ENCODE data around the gene TUBB4B.

The TUBB4B gene

DNA sequence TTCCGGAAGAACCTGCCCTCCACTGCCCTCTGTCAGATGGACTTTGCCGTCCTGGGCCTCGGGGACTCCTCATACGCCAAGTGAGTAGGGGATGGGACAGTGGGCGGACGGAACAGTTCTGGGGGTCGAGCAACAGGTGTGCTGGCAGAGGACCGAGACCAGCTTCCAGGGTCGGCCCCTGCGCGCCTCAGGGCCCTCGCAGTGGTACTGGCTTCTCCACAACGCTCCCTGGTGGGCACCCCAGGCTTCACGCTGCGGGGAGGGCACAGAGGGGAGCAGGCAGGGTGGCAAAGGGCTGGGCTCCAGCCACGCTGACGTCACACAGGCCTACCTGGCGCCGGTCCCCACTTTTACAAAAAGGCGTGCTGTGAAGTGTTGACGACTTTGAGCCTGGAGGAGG, 28.6 kb upstream of the TUBB4B start:
- no peak for DNase-seq (ENCODE audit: low read depth)

DNA sequence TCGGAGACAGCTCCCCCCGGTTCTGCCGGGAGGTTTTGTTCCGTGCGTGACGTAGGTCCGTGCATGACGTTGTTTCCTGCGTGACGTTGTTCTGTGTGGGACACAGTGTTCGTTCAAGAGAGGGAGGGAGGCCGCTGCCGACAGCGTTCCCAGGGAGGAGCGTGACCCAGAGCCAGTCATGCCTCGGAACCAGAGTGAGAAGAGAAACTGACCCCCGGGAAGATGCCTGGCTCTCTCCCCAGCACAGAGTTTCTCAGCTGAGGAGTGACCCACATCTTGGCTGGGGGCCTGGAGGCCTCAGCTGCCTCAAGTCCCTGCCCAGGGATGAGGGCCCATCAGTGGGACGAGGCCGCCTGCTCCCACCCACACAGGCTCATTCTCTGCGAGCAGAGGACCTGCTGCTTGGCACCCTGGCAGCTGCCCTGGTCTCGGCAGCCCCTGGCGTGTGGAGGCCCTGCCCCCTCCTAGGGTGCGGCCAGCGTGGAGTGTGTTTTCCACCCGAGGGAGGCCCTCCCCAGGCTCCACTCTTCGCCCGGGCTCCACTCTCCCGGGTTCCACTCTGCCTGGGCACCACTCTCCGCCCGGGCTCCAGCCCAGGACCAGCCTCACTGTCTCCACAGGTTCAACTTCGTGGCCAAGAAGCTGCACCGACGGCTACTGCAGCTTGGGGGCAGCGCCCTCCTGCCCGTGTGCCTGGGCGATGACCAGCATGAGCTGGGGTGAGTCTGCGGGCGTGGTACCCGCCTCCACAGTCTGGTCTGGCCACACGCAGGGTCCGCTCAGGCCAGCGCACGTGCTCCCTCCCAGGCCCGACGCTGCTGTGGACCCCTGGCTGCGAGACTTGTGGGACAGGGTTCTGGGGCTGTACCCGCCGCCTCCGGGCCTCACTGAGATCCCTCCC, 27.7 kb upstream of the TUBB4B start:
- no peak for DNase-seq (ENCODE audit: low read depth)

DNA sequence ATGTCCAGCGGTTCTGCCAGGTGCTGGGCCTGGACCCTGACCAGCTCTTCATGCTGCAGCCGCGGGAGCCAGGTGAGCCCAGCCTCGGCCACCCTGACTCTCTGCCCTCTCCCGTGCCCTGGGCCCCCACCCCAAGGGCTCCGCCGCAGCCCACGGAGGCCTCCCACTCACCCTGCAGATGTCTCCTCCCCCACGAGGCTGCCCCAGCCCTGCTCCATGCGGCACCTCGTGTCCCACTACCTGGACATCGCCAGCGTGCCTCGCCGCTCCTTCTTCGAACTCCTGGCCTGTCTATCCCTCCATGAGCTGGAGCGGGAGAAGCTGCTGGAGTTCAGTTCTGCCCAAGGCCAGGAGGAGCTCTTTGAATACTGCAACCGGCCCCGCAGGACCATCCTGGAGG, 26.5 kb upstream of the TUBB4B start:
- DNase-seq (ENCODE audit: low read depth) = no peak

GRCh38 chr9:137215196-137215986, 25.7 kb upstream of the TUBB4B start:
- no peak for DNase-seq (ENCODE audit: low read depth)

DNA sequence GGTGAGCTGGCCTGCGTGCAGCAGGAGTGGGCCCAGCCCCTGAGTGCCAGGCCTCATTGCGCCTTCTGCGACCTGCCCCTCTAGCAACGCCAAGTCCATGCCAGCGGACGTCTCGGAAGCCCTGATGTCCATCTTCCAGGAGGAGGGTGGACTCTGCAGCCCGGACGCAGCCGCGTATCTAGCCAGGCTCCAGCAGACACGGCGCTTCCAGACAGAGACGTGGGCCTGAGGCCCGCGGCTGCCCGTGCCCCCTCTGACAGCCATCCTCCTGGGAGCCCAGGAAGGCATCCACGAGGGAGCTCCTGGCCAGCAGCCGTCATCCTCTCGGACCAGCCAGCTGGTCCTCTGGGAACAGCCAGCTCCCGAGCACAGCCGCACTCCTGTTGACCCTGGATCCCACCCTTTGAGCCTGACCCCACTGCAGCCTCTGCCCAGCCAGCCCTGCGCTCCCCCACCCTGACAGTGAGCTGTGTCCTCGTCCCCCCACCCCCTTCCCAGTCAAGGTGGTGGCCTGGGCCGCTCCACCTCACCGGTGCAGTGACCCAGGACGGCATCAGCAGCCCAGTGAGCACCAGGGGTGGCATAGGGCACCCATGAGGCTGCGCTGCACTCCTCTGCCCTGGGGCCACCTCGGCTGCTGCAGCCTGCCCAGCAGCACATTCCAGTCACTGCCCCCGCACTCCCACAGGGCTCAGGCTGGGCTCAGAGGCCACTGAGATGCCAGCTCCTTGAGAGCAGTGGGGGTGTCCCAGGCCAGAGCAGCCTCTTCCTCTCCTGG, 24.7 kb upstream of the TUBB4B start:
- no peak for DNase-seq (ENCODE audit: low read depth)

DNA sequence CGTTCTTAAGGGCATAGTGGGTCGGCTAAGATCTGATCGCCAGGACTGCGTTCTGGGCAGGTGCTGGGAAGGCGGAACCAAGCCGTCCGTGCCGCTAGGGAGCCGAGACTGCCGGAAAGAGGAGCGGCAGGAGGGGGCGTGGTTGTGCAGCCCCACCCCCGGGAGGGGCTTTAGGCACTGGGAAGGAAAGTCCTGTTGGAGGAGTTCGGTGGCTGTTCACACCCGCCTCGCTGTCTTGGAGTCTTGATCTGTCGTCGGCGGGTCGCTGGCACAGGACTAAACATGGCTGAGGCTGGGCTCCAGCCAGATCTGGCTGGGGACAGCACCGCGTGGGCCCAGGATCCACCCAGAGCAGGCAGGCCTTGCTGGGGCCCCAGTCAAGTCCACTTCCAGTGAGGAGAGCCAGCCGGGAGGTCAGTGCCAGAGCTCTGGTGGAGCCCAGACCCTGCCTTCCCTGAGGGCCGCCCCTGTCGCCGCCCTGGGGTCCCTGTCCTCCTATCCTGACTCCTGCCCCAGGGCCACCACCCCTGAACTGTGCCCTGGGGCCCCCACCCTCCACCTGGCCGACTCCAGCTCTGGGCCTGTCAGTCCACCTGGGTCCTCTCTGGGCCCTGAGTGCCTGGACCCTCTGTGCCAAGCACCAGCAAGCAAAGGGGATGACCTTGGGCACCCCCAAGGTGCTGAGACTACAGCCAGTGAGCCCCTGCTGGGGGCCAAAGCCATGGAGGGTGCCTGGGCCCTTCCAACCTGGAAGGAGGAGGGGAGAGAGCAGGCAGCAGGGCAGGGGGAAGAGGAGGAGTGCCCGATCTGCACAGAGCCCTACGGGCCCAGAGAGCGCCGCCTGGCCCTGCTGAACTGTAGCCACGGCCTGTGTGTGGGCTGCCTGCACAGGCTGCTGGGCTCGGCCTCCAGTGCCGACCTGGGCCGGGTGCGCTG, 23.5 kb upstream of the TUBB4B start:
- DNase-seq (ENCODE audit: low read depth) = no peak

GRCh38 chr9:137218212-137218753, 22.8 kb upstream of the TUBB4B start:
- no peak for DNase-seq (ENCODE audit: low read depth)

GRCh38 chr9:137218754-137219271, 22.3 kb upstream of the TUBB4B start:
- DNase-seq (ENCODE audit: low read depth) = no peak

DNA sequence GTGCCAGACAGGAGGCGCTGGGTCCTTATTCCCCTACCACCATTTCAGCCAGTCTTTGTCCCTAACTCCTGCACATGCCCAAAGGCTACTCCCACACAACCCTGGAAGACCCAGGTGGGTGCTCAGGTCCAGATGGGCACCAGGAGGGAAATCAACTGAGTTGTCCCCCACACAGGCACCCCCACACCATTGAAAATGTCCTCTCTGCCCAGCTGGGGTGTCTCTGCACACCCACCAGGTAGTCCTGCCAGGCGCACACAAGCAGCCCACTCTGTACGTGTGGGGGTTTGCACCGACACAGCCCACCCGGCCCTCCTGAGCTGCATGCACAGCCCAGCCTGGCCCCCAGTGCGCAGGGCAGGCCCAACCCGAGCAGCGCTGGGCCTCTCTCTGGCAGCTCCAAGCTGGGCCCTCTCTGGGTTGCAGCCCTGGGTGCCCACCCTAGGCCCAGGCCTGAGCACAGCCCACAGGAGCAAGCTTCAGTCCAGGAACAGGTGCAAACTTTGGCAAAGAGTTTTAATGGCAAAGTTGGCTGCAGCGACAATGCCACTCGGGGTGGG, 21.2 kb upstream of the TUBB4B start:
- DNase-seq (ENCODE audit: low read depth) = no peak

- DNase-seq (ENCODE audit: low read depth) = no peak
These were observed 20.6 kb upstream of the TUBB4B start for GRCh38 chr9:137220317-137221094.

- DNase-seq (ENCODE audit: low read depth) = no peak
These were observed 20.0 kb upstream of the TUBB4B start for GRCh38 chr9:137221095-137221505.

GRCh38 chr9:137221506-137222111, 19.5 kb upstream of the TUBB4B start:
- no peak for DNase-seq (ENCODE audit: low read depth)

- no peak for DNase-seq (ENCODE audit: low read depth)
These were observed 18.7 kb upstream of the TUBB4B start, which contains the start of gene RNF208 for GRCh38 chr9:137222190-137223077. Gene RNF208 (minus strand): TSS chr9:137222240. CDS start chr9:137221212, 1,028 bp downstream.

DNA sequence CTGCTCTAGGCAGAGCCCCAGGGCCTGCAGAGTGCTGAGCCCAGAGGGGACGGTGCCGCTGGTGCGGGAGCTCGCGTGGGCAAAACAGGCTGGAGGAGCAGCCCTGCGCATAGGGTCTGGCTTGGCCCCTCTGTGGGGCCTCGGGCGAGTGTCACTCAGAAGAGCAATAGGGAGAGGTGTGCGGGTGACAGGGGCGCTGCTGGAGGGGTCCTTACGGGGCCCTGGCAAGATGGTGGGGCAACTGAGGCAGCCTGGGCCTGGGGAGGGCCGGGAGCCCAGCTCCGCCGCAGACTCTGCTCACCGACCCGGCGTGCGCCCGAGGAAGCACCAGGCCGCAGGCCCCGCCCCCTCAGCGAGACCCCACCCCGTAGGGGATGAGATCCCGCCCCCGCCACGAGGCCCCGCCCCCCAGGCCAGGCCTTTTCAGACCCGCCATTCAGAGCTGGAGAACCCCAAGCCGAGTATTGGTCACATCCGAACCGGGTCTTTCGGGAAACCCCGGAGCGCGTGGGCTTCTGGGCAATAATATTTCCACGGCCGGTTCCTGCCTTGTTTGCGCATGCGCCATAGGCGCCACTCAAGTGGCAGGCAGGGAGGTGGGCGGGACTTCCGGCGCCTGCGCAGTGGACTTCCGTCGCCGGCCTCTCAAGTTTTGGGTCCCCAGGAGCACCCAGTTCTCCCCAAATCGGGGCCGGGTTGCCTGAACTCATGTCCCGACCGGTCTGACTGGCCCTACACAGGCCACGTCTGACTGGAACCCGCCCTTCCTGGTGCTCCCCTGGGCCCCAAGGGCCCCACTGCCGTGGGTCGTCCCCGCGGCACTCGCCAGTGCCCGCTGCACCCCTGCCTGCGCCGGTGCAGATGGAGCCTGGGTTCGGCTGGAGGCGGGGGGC, 17.8 kb upstream of the TUBB4B start:
- peak; percentile 98 for DNase-seq (ENCODE audit: low read depth)

GRCh38 chr9:137224830-137225694, 16.0 kb upstream of the TUBB4B start, which contains the start of gene CYSRT1:
Gene CYSRT1 (plus strand): TSS chr9:137225174. CDS start chr9:137225622, 448 bp downstream.
- DNase-seq (ENCODE audit: low read depth) = no peak

Measured in stimulated activated CD4-positive, alpha-beta T cell treated with anti-CD3 and anti-CD28 coated beads, Interleukin-2, amount 100 ng/mL, for 4 hours (primary cell).